Endothelial cell of umbilical vein (primary cell): ENCODE results near the gene LIPI. TPM values are rescaled to one million over a fixed set of nuclear protein-coding genes. Genes with fewer than 3 reads are reported as not detected.
"Not testable (repeated sequence)": the region's sequence is repeated elsewhere in the genome, so short reads cannot be mapped to it uniquely, and the experiment has no call there.

Experiments used
- BruUV-seq: library from RNA; stranded (reverse); fragments of 400-500 nt; replicated peaks from 2 replicates; lab custom pipeline; 2021; lab: Mats Ljungman, UMichigan
- CTCF ChIA-PET: fragments of 300-600, 350-600 bp; sonication (Branson Sonifier 250); formaldehyde crosslinking; loops from one replicate; lab custom pipeline; 2021; ENCODE audit warnings: antibody characterized with exemption, inconsistent platforms; lab: Charles Lee
- POLR2A ChIA-PET: fragments of 300-600, 350-600 bp; sonication (Branson Sonifier 250); formaldehyde crosslinking; loops from one replicate; lab custom pipeline; 2021; ENCODE audit warnings: antibody characterized with exemption, inconsistent platforms; lab: Charles Lee
- DNase-seq: peaks from one replicate; pipeline ENCODE4 v3.0.0-alpha.2; 2011; ENCODE audit warnings: low read depth, low spot score
- FAIRE-seq: peaks from 2 replicates; lab custom pipeline; 2011; peaks lifted over from hg19 to GRCh38; lab: Jason Lieb, UNC
- H2AFZ ChIP-seq: 2 replicates; pipeline ENCODE4 v1.6.0; 2012; ENCODE audit warnings: low read depth, low read length, control low read depth, inconsistent platforms
- H3K27ac ChIP-seq: 2 replicates; pipeline ENCODE4 v1.5.1; 2011; ENCODE audit warnings: low read depth, mild to moderate bottlenecking, control low read depth, low read length, moderate library complexity; ENCODE audit not compliant: insufficient read depth
- H3K27me3 ChIP-seq, 2 experiments: 2 replicates each; pipeline versions ENCODE4 v1.6.0 to v1.6.1; 2011; ENCODE audit warnings: low read length in 2 of 2, mixed read lengths in 1 of 2; ENCODE audit not compliant: control insufficient read depth in 2 of 2, insufficient read depth in 2 of 2
- H3K36me3 ChIP-seq, 2 experiments: 2 replicates in 1 of 2; 3 replicates in 1 of 2; pipeline ENCODE4 v1.5.1; 2011; ENCODE audit warnings: low read length in 2 of 2, mild to moderate bottlenecking in 1 of 2, moderate library complexity in 1 of 2; ENCODE audit not compliant: control insufficient read depth in 2 of 2, insufficient read depth in 2 of 2; ENCODE audit errors: extremely low read depth in 1 of 2
- H3K4me1 ChIP-seq: 3 replicates; pipeline ENCODE4 v1.5.1; 2011; ENCODE audit warnings: mild to moderate bottlenecking, low read length; ENCODE audit not compliant: control insufficient read depth, insufficient read depth; ENCODE audit errors: extremely low read depth
- H3K4me2 ChIP-seq: 2 replicates; pipeline ENCODE4 v1.6.1; 2011; ENCODE audit warnings: low read length, control low read depth, mixed read lengths; ENCODE audit not compliant: insufficient read depth
- H3K4me3 ChIP-seq, 3 experiments: fragments of 200-600 bp in 1 of 3; sonication (generic), shearing (Covaris generic) in 1 of 3; replicated peaks in 1 of 3; 2 replicates each; pipeline ENCODE4 v1.5.1; 2011 to 2016; ENCODE audit warnings: control low read depth in 3 of 3, low read length in 3 of 3, mild to moderate bottlenecking in 2 of 3, inconsistent platforms in 1 of 3, low read depth in 1 of 3, moderate library complexity in 1 of 3; ENCODE audit not compliant: insufficient read depth in 1 of 3
- H3K79me2 ChIP-seq: 2 replicates; pipeline ENCODE4 v1.6.0; 2012; ENCODE audit warnings: low read length, inconsistent platforms; ENCODE audit not compliant: control insufficient read depth, insufficient read depth
- H3K9ac ChIP-seq: replicated peaks from 2 replicates; pipeline ENCODE3; 2011; ENCODE audit warnings: low read length, control low read depth; ENCODE audit not compliant: insufficient read depth; ENCODE audit errors: extremely low read depth
- H3K9me1 ChIP-seq: replicated peaks from 3 replicates; pipeline ENCODE4 v1.6.0; 2011; ENCODE audit warnings: mild to moderate bottlenecking, low read length; ENCODE audit not compliant: control insufficient read depth, insufficient read depth; ENCODE audit errors: extremely low read depth
- H3K9me3 ChIP-seq: replicated peaks from 2 replicates; pipeline ENCODE4 v1.5.1; 2012; ENCODE audit warnings: low read length, inconsistent platforms; ENCODE audit not compliant: control insufficient read depth, insufficient read depth
- H4K20me1 ChIP-seq: replicated peaks from 2 replicates; pipeline ENCODE3; 2011; ENCODE audit warnings: mild to moderate bottlenecking, low read length; ENCODE audit not compliant: control insufficient read depth, insufficient read depth; ENCODE audit errors: extremely low read depth
- dilution Hi-C: fragments of 300-500 bp; cut with MboI; formaldehyde crosslinking; loops from one replicate; pipeline ENCODE4 v1.15.0; 2019; ENCODE audit warnings: low sequenced_read_pairs; ENCODE audit not compliant: extremely low pct_ligation_motif_present
- intact Hi-C: fragments of 100-400 bp; cut with micrococcal nuclease; formaldehyde crosslinking; loops from one replicate; pipeline ENCODE4 v1.10.0; 2022
- polyA plus RNA-seq, 4 experiments: library from polyadenylated mRNA; depleted of rRNA in 3 of 4; stranded (reverse) in 3 of 4; unstranded in 1 of 4; fragments of >200 nt; gene quantifications; 2 replicates each; pipeline versions ENCODE4 v1.2.1 to v1.2.3, GENCODE V29; 2011 to 2012; ENCODE audit warnings: missing spikeins in 1 of 4
- small RNA-seq: library from RNA; depleted of rRNA; stranded (forward); fragments of <200 nt; gene quantifications from one replicate; pipeline ENCODE3, GENCODE V24; 2012; ENCODE audit warnings: low replicate concordance, low read depth; ENCODE audit not compliant: insufficient read depth, insufficient read length
- total RNA-seq: library from RNA; stranded (reverse); gene quantifications from 2 replicates; pipeline ENCODE4 v1.2.3, GENCODE V29; 2021

The LIPI gene
- total and polyA plus RNA-seq, 2 donors (not counting 3 experiments of a cell fraction or from before 2014, with no cell fraction given) = not detected

DNA sequence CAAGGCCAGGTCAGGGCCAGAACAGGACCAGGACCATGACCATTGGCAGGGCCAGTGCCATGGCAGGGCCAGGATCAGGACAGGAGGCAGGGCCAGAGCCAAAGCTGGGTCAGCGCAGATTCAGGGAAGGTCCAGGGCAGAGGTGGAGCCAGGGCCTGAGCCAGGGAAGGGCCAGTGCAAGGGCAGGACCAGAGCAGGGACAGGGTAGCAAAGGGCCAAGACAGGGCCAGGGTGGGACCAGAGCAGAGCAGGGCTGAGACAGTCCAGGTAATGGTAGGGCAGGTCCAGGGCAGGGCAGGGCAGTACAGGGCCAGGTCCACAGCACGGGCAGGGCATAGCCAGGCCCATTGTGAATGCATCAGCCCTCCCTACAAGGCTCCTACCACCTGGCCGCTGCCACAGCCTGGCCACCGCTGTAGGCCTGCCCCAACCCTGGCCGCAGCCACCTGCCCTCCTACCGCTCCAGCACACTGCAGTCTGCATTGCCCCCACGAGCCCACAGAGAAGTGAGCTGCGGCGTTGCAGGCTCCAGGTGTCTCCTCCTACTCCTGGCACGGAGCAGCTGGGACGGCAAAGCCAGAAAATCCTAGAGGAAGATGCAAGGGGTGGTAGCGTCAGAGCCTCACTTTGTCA, 151.6 kb downstream of the LIPI start:
- H2AFZ ChIP-seq, POLR2A ChIA-PET, H3K9me1 ChIP-seq, H3K4me1 ChIP-seq, FAIRE-seq, DNase-seq, H3K79me2 ChIP-seq, H3K9me3 ChIP-seq, H3K27me3 ChIP-seq, dilution Hi-C loops, H3K36me3 ChIP-seq, H3K4me3 ChIP-seq, H3K4me2 ChIP-seq, H3K27ac ChIP-seq, BruUV-seq, H4K20me1 ChIP-seq, intact Hi-C loops, H3K9ac ChIP-seq, CTCF ChIA-PET: not testable (repeated sequence)

Small RNAs within 50 kb of the gene (small RNA-seq; reads per million reads assigned to genes)
- gene RF01518 (not detected), gene RNA5SP488 (not detected)

Other genes starting within 250 kb of the LIPI start
- gene RBM11, start 5.2 kb upstream of the LIPI start, total RNA-seq = not detected in 2 replicates
- gene RBM11, start 5.2 kb upstream of the LIPI start, polyA plus RNA-seq = not detected in 2 replicates
- 40.4 and 44.8 TPM in 2 replicates for gene HSPA13, start 172.2 kb upstream of the LIPI start, total RNA-seq
- gene HSPA13, start 172.2 kb upstream of the LIPI start, polyA plus RNA-seq = 9.5 and 11.5 TPM in 2 replicates